ENCODE measurements around the gene KCNQ4. TPM values are rescaled to one million over a fixed set of nuclear protein-coding genes. Genes with fewer than 3 reads are reported as not detected.

KCNQ4 gene
- total and polyA plus RNA-seq, 2 donors (not counting 3 experiments of a cell fraction or from before 2014, with no cell fraction given), result 0.06 to 0.07 TPM

- H4K20me1 ChIP-seq (replicated peaks; ENCODE audit: control insufficient read depth, extremely low read depth, insufficient read depth, low read length), result no peaks in the 10 kb centered on the region
- POLR2A ChIA-PET, result no interaction called here
- intact Hi-C loops (cut with micrococcal nuclease), result no loop called here
Observed at GRCh38 chr1:40856656-40857302, 73.2 kb downstream of the KCNQ4 start.

More at GRCh38 chr1:40856656-40857302, 73.2 kb downstream of the KCNQ4 start:
- no TSS peak for BruUV-seq (replicated peaks)
- Histone ChIP-seq H3K9ac (replicated peaks; ENCODE audit: extremely low read depth, insufficient read depth, low read length) (no peak overlapping the region), H3K79me2 (ENCODE audit: control insufficient read depth, insufficient read depth, low read length) (no peaks in the 10 kb centered on the region), H3K4me3 (replicated peaks in 1 of 3; ENCODE audit: insufficient read depth in 1 of 3, low read depth in 1 of 3, low read length in 3 of 3) (no peak overlapping the region), H3K36me3 (ENCODE audit: control insufficient read depth in 2 of 2, extremely low read depth in 1 of 2, insufficient read depth in 2 of 2, low read length in 2 of 2) (no peaks in the 10 kb centered on the region), H3K4me1 (ENCODE audit: control insufficient read depth, extremely low read depth, insufficient read depth, low read length) (peaks cover 7% of the 10 kb centered on the region), H3K9me1 (replicated peaks; ENCODE audit: control insufficient read depth, extremely low read depth, insufficient read depth, low read length) (no peaks in the 10 kb centered on the region), H3K27me3 (ENCODE audit: control insufficient read depth in 2 of 2, insufficient read depth in 2 of 2, low read length in 2 of 2) (no peaks in the 10 kb centered on the region), H3K4me2 (ENCODE audit: insufficient read depth, low read length) (no peak overlapping the region), H3K27ac (ENCODE audit: insufficient read depth, low read depth, low read length) (no peak overlapping the region), H2AFZ (ENCODE audit: low read depth, low read length) (no peak overlapping the region), H3K9me3 (replicated peaks; ENCODE audit: control insufficient read depth, insufficient read depth, low read length) (no peaks in the 10 kb centered on the region)
- no peak for DNase-seq (ENCODE audit: low read depth, low spot score)
- TF ChIP-seq JUN (IDR thresholded peaks at IDR 0.05; ENCODE audit: borderline replicate concordance, insufficient read depth, insufficient read length, low read depth) (no peak), GATA2 (IDR thresholded peaks at IDR 0.05; ENCODE audit: insufficient read depth, insufficient read length, low read depth, low read length) (no peak), MAX (IDR thresholded peaks at IDR 0.05; ENCODE audit: insufficient read depth, insufficient read length) (no peak), CTCF (IDR thresholded peaks at IDR 0.05; ENCODE audit: extremely low read depth in 1 of 2, insufficient read depth in 1 of 2, low read depth in 1 of 2, low read length in 2 of 2) (no peak), MYC (IDR thresholded peaks at IDR 0.05; ENCODE audit: low read depth, low read length) (no peak), FOS (IDR thresholded peaks at IDR 0.05; ENCODE audit: borderline replicate concordance, insufficient read depth, low read length) (no peak), POLR2AphosphoS5 (IDR thresholded peaks at IDR 0.05; ENCODE audit: insufficient read depth, low read depth, low read length) (no peak), EZH2 (IDR thresholded peaks at IDR 0.05; ENCODE audit: borderline replicate concordance, low read depth, low read length, severe bottlenecking) (no peak), POLR2A (IDR thresholded peaks at IDR 0.05; ENCODE audit: low read depth, low read length) (no peak)
- FAIRE-seq, result peak; percentile 37
- CTCF ChIA-PET, result interaction anchor here (23.4 kb wide), 1 partner anchor 92 kb away, joined by 898 read pairs; no protein-coding TSS in a partner anchor
- dilution Hi-C loops (cut with MboI; ENCODE audit: extremely low pct_ligation_motif_present, low sequenced_read_pairs), result no loop called here
